Smooth muscle cell (in vitro differentiated cells): ENCODE data around the gene LAMP1. TPM values are rescaled to one million over a fixed set of nuclear protein-coding genes. Genes with fewer than 3 reads are reported as not detected.
A peak's percentile ranks its signal among the peaks of the same experiment; 100 is the strongest.

Experiments used
- DNase-seq: peaks from one replicate; lab custom pipeline; 2025; ENCODE audit not compliant: unreplicated experiment; lab: John Stamatoyannopoulos, UW
- H2AFZ ChIP-seq: fragments of 200-600 bp; sonication (generic); 2 replicates; pipeline ENCODE4 v1.6.0; 2016; ENCODE audit warnings: antibody characterized with exemption, low read depth, mild to moderate bottlenecking
- H3F3A ChIP-seq: fragments of 200-600 bp; sonication (generic); 2 replicates; pipeline ENCODE4 v1.6.0; 2017; ENCODE audit warnings: antibody characterized with exemption, low read depth
- H3K27ac ChIP-seq: fragments of 200-600 bp; sonication (generic); 2 replicates; pipeline ENCODE4 v1.5.1; 2016; ENCODE audit warnings: low read depth, mild to moderate bottlenecking
- H3K27me3 ChIP-seq: fragments of 200-600 bp; sonication (generic); 2 replicates; pipeline ENCODE4 v1.6.1; 2016; ENCODE audit warnings: low read depth, mild to moderate bottlenecking
- H3K36me3 ChIP-seq: fragments of 200-600 bp; sonication (generic); 2 replicates; pipeline ENCODE4 v1.5.1; 2016; ENCODE audit warnings: low read depth
- H3K4me1 ChIP-seq: fragments of 200-600 bp; sonication (generic); 2 replicates; pipeline ENCODE4 v1.5.1; 2016; ENCODE audit warnings: low read depth
- H3K4me2 ChIP-seq: fragments of 200-600 bp; sonication (generic); 2 replicates; pipeline ENCODE4 v1.6.0; 2016; ENCODE audit warnings: mild to moderate bottlenecking
- H3K4me3 ChIP-seq: fragments of 200-600 bp; sonication (generic); 2 replicates; pipeline ENCODE4 v1.5.1; 2016; ENCODE audit warnings: mild to moderate bottlenecking
- H3K79me2 ChIP-seq: fragments of 200-600 bp; sonication (generic); 2 replicates; pipeline ENCODE4 v1.6.0; 2016; ENCODE audit warnings: low read depth, mild to moderate bottlenecking
- H3K9ac ChIP-seq: fragments of 200-600 bp; sonication (generic); 2 replicates; pipeline ENCODE4 v1.6.0; 2016; ENCODE audit warnings: low read depth
- H3K9me3 ChIP-seq: fragments of 200-600 bp; sonication (generic); replicated peaks from 2 replicates; pipeline ENCODE4 v1.5.1; 2016; ENCODE audit warnings: low read depth
- H4K20me1 ChIP-seq: fragments of 200-600 bp; sonication (generic); 2 replicates; pipeline ENCODE4 v1.6.0; 2016; ENCODE audit warnings: low read depth
- WGBS: methylation state at CpG from one replicate; pipeline ENCODE4 v1.1.7; 2016; ENCODE audit warnings: low lambda C conversion rate; 5-methylcytosine and 5-hydroxymethylcytosine counted together
- polyA plus RNA-seq: library from polyadenylated mRNA; unstranded; fragments of >200 nt; fragmentation: Nextera tagmentation; extraction: Ambion mirVana; gene quantifications from 2 replicates; pipeline ENCODE4 v1.2.1, GENCODE V29; 2016
- total RNA-seq: library from RNA; depleted of rRNA; stranded (reverse); fragments of >200 nt; gene quantifications from 2 replicates; pipeline ENCODE4 v1.2.3, GENCODE V29; 2014
- TF ChIP-seq, protein P1 (sequence below): fragments of 200-600 bp; sonication (generic); IDR thresholded peaks from 2 replicates; pipeline ENCODE4 v1.5.1; 2017; ENCODE audit warnings: borderline replicate concordance, mild to moderate bottlenecking, antibody characterized with exemption; ENCODE audit not compliant: insufficient read depth, poor library complexity, severe bottlenecking

LAMP1 gene
- total and polyA plus RNA-seq, 2 experiments from 2014 or later: 111 to 146 TPM

GRCh38 chr13:113360446-113360845 lies 63.4 kb downstream of the LAMP1 start:
- Histone ChIP-seq H3K4me1 (no peaks in the 10 kb centered on the region), H3K27me3 (no peaks in the 10 kb centered on the region), H3K27ac (no peak overlapping the region), H3F3A (no peaks in the 10 kb centered on the region), H3K36me3 (no peaks in the 10 kb centered on the region), H3K79me2 (no peaks in the 10 kb centered on the region), H3K4me3 (no peak overlapping the region), H3K9me3 (no peaks in the 10 kb centered on the region), H2AFZ (no peak overlapping the region), H4K20me1 (no peaks in the 10 kb centered on the region), H3K9ac (no peak overlapping the region), H3K4me2 (no peak overlapping the region)
- TF ChIP-seq, protein P1, sequence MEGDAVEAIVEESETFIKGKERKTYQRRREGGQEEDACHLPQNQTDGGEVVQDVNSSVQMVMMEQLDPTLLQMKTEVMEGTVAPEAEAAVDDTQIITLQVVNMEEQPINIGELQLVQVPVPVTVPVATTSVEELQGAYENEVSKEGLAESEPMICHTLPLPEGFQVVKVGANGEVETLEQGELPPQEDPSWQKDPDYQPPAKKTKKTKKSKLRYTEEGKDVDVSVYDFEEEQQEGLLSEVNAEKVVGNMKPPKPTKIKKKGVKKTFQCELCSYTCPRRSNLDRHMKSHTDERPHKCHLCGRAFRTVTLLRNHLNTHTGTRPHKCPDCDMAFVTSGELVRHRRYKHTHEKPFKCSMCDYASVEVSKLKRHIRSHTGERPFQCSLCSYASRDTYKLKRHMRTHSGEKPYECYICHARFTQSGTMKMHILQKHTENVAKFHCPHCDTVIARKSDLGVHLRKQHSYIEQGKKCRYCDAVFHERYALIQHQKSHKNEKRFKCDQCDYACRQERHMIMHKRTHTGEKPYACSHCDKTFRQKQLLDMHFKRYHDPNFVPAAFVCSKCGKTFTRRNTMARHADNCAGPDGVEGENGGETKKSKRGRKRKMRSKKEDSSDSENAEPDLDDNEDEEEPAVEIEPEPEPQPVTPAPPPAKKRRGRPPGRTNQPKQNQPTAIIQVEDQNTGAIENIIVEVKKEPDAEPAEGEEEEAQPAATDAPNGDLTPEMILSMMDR: no peak
- no peak for DNase-seq
- 97% methylated on average over 6 of the region's 6 CpGs for WGBS

GRCh38 chr13:113361406-113361805 lies 64.4 kb downstream of the LAMP1 start:
- no peaks in the 10 kb centered on the region for H3K36me3 ChIP-seq
- TF ChIP-seq, protein P1: no peak
- 93% methylated on average over 7 of the region's 7 CpGs for WGBS
- H3K4me1 ChIP-seq: no peaks in the 10 kb centered on the region
- no peak overlapping the region for H2AFZ ChIP-seq
- no peaks in the 10 kb centered on the region for H3F3A ChIP-seq
- H3K4me3 ChIP-seq: no peak overlapping the region
- no peak overlapping the region for H3K9ac ChIP-seq
- no peak for DNase-seq
- H3K27me3 ChIP-seq: no peaks in the 10 kb centered on the region
- no peaks in the 10 kb centered on the region for H3K9me3 ChIP-seq
- no peak overlapping the region for H3K4me2 ChIP-seq
- no peak overlapping the region for H3K27ac ChIP-seq
- H4K20me1 ChIP-seq: no peaks in the 10 kb centered on the region
- no peaks in the 10 kb centered on the region for H3K79me2 ChIP-seq

DNA sequence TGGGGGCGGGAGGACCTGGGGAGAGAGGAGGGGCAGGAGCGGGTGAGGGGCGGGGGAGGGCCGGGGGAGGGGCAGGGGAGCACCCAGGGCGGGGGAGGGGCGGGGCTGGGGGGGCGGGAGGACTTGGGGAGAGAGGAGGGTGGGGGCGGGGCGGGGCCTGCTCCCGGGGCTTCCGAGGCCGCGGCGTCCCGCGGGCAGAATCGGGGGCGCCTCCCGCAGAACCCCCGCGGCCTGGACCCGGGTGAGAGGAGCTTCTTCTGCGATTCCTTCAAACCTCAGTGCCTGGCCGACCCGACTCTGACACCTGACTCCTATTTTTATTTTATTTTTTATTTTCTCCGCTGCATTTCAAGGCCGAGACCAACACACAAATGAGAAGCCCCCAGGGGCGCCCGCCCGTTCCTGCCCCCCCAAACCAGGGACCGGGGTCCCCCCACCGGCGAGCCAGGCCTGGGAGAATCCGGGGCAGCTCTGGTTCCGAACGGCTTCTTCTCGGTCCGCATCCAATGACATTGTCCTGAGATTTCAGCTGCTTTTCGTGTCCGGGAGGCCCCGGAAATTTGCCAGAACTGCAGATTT lies 67.4 kb downstream of the LAMP1 start:
- no peak overlapping the region for H3K9ac ChIP-seq
- H4K20me1 ChIP-seq: no peaks in the 10 kb centered on the region
- no peak overlapping the region for H3K27ac ChIP-seq
- H3K27me3 ChIP-seq: no peaks in the 10 kb centered on the region
- TF ChIP-seq, protein P1: no peak
- no peaks in the 10 kb centered on the region for H3K9me3 ChIP-seq
- WGBS: 52% methylated on average over 19 of the region's 41 CpGs
- H3K4me2 ChIP-seq: peak overlapping the region; percentile 79
- H3K4me1 ChIP-seq: no peaks in the 10 kb centered on the region
- no peaks in the 10 kb centered on the region for H3K79me2 ChIP-seq
- no peaks in the 10 kb centered on the region for H3K36me3 ChIP-seq
- H3F3A ChIP-seq: no peaks in the 10 kb centered on the region
- peak overlapping the region; percentile 38 for H3K4me3 ChIP-seq
- no peak overlapping the region for H2AFZ ChIP-seq
- no peak for DNase-seq
